IMR-90 (cell line): Measurements from ENCODE around the gene MRPS26. TPM values are rescaled to one million over a fixed set of nuclear protein-coding genes. Genes with fewer than 3 reads are reported as not detected.

ENCODE experiments used
- ATAC-seq: fragments of 200-7000 bp; cut with Tn5 transposase; 2 replicates; pipeline ENCODE4 v1.9.1; 2020; ENCODE audit warnings: low read depth, mild to moderate bottlenecking, moderate library complexity
- BruUV-seq: library from RNA; stranded (reverse); fragments of 400-500 nt; replicated peaks from 2 replicates; lab custom pipeline; 2021; lab: Mats Ljungman, UMichigan
- CTCF ChIA-PET: fragments of 300-600 bp; formaldehyde crosslinking; extraction: SDS; loops from one replicate; lab custom pipeline; 2021; ENCODE audit warnings: antibody characterized with exemption; lab: Yijun Ruan, JAX
- POLR2A ChIA-PET: fragments of 300-600 bp; sonication (Branson Sonifier 250); formaldehyde crosslinking; loops from one replicate; lab custom pipeline; 2022; ENCODE audit warnings: antibody characterized with exemption; ENCODE audit not compliant: unreplicated experiment; lab: Charles Lee
- DNase-seq: peaks from one replicate; pipeline ENCODE4 v3.0.0; 2013
- H2AFZ ChIP-seq: replicated peaks from 2 replicates; pipeline ENCODE3; 2013; ENCODE audit warnings: low read length, mild to moderate bottlenecking; ENCODE audit not compliant: poor library complexity
- H2AK5ac ChIP-seq: 2 replicates; pipeline ENCODE4 v1.6.1; 2013; ENCODE audit warnings: low read depth, low read length, inconsistent platforms
- H2AK9ac ChIP-seq: replicated peaks from 2 replicates; pipeline ENCODE3; 2013; ENCODE audit warnings: mild to moderate bottlenecking, low read depth, low read length, moderate library complexity; ENCODE audit not compliant: poor library complexity
- H2BK120ac ChIP-seq: 2 replicates; pipeline ENCODE4 v1.6.1; 2013; ENCODE audit warnings: low read depth, low read length, inconsistent platforms
- H2BK15ac ChIP-seq: 3 replicates; pipeline ENCODE4 v1.6.1; 2013; ENCODE audit warnings: low read depth, low read length, inconsistent platforms
- H2BK20ac ChIP-seq: 2 replicates; pipeline ENCODE4 v1.6.1; 2013; ENCODE audit warnings: low read depth, mild to moderate bottlenecking, inconsistent platforms, low read length, moderate library complexity
- H2BK5ac ChIP-seq: 2 replicates; pipeline ENCODE4 v1.6.1; 2013; ENCODE audit warnings: mild to moderate bottlenecking, low read depth, low read length, inconsistent platforms; ENCODE audit not compliant: poor library complexity, severe bottlenecking
- H3K14ac ChIP-seq: replicated peaks from 2 replicates; pipeline ENCODE4 v1.6.1; 2013; ENCODE audit warnings: low read depth, low read length, inconsistent platforms
- H3K18ac ChIP-seq: 2 replicates; pipeline ENCODE4 v1.6.1; 2013; ENCODE audit warnings: low read depth, low read length, control low read depth
- H3K23ac ChIP-seq: 2 replicates; pipeline ENCODE4 v1.6.1; 2013; ENCODE audit warnings: low read depth, low read length, inconsistent platforms
- H3K27ac ChIP-seq: 2 replicates; pipeline ENCODE4 v1.5.1; 2013; ENCODE audit warnings: mild to moderate bottlenecking, control low read depth, low read length; ENCODE audit not compliant: insufficient read depth
- H3K27me3 ChIP-seq: 2 replicates; pipeline ENCODE4 v1.6.1; 2013; ENCODE audit warnings: low read length; ENCODE audit not compliant: control insufficient read depth, insufficient read depth
- H3K36me3 ChIP-seq: 2 replicates; pipeline ENCODE4 v1.6.1; 2013; ENCODE audit warnings: low read length, mixed read lengths; ENCODE audit not compliant: control insufficient read depth, insufficient read depth
- H3K4ac ChIP-seq: 2 replicates; pipeline ENCODE4 v1.6.1; 2013; ENCODE audit warnings: low read depth, low read length, inconsistent platforms
- H3K4me1 ChIP-seq: 2 replicates; pipeline ENCODE4 v1.6.1; 2013; ENCODE audit warnings: low read length, mixed read lengths; ENCODE audit not compliant: control insufficient read depth, insufficient read depth
- H3K4me2 ChIP-seq: 2 replicates; pipeline ENCODE4 v1.6.1; 2013; ENCODE audit warnings: low read depth, mild to moderate bottlenecking, control low read depth, low read length, moderate library complexity
- H3K4me3 ChIP-seq: 2 replicates; pipeline ENCODE4 v1.5.1; 2013; ENCODE audit warnings: low read depth, mild to moderate bottlenecking, control low read depth, low read length, moderate library complexity; ENCODE audit not compliant: insufficient read depth
- H3K56ac ChIP-seq: 2 replicates; pipeline ENCODE4 v1.6.1; 2013; ENCODE audit warnings: low read length, inconsistent platforms; ENCODE audit not compliant: insufficient read depth; ENCODE audit errors: extremely low read depth
- H3K79me1 ChIP-seq, 2 experiments: 2 replicates each; pipeline ENCODE4 v1.6.1; 2013; ENCODE audit warnings: low read length in 2 of 2, inconsistent platforms in 1 of 2, low read depth in 1 of 2
- H3K9ac ChIP-seq: 2 replicates; pipeline ENCODE4 v1.6.1; 2013; ENCODE audit warnings: low read depth, low read length, control low read depth
- H3K9me1 ChIP-seq: 2 replicates; pipeline ENCODE4 v1.6.1; 2013; ENCODE audit warnings: low read length, inconsistent platforms; ENCODE audit not compliant: insufficient read depth
- H3K9me3 ChIP-seq: 2 replicates; pipeline ENCODE4 v1.6.1; 2013; ENCODE audit warnings: low read length; ENCODE audit not compliant: control insufficient read depth, insufficient read depth
- H4K20me1 ChIP-seq: 2 replicates; pipeline ENCODE4 v1.6.1; 2013; ENCODE audit warnings: low read length, inconsistent platforms; ENCODE audit not compliant: insufficient read depth
- H4K5ac ChIP-seq: 2 replicates; pipeline ENCODE4 v1.6.1; 2013; ENCODE audit warnings: mild to moderate bottlenecking, low read depth, low read length, control low read depth
- H4K8ac ChIP-seq, 2 experiments: 2 replicates each; pipeline ENCODE4 v1.6.1; 2013; ENCODE audit warnings: low read depth in 2 of 2, low read length in 2 of 2, control low read depth in 1 of 2, inconsistent platforms in 1 of 2
- H4K91ac ChIP-seq: 2 replicates; pipeline ENCODE4 v1.6.1; 2013; ENCODE audit warnings: low read depth, low read length, inconsistent platforms; ENCODE audit not compliant: insufficient read depth
- BHLHE40 ChIP-seq: fragments of 150-350 bp; IDR thresholded peaks from 2 replicates; pipeline ENCODE4 v1.6.1; 2016; ENCODE audit warnings: mild to moderate bottlenecking, low read depth, low read length
- CEBPB ChIP-seq: IDR thresholded peaks from 2 replicates; pipeline ENCODE4 v1.6.1; 2012; ENCODE audit warnings: low read depth, low read length, improper control_type of control experiment
- CHD1 ChIP-seq: IDR thresholded peaks from 2 replicates; pipeline ENCODE4 v1.6.1; 2012; ENCODE audit warnings: low read depth, low read length, improper control_type of control experiment
- FOS ChIP-seq: fragments of 150-350 bp; IDR thresholded peaks from 2 replicates; pipeline ENCODE4 v1.6.1; 2016; ENCODE audit warnings: low read depth, low read length
- MAFK ChIP-seq: IDR thresholded peaks from 2 replicates; pipeline ENCODE4 v1.6.1; 2012; ENCODE audit warnings: low read depth, low read length, improper control_type of control experiment
- MXI1 ChIP-seq: IDR thresholded peaks from 2 replicates; pipeline ENCODE4 v1.6.1; 2012; ENCODE audit warnings: low read depth, mild to moderate bottlenecking, low read length, moderate library complexity, borderline replicate concordance
- NFE2L2 ChIP-seq: fragments of 150-350 bp; IDR thresholded peaks from 2 replicates; pipeline ENCODE4 v1.6.1; 2016; ENCODE audit warnings: low read depth, mild to moderate bottlenecking, low read length
- RCOR1 ChIP-seq: IDR thresholded peaks from 2 replicates; pipeline ENCODE4 v1.6.1; 2012; ENCODE audit warnings: mild to moderate bottlenecking, low read length, improper control_type of control experiment; ENCODE audit not compliant: insufficient replicate concordance
- RFX5 ChIP-seq: IDR thresholded peaks from 2 replicates; pipeline ENCODE4 v1.8.0; 2012; ENCODE audit warnings: low read depth, mild to moderate bottlenecking, low read length, moderate library complexity
- SMC3 ChIP-seq: fragments of 150-350 bp; IDR thresholded peaks from 2 replicates; pipeline ENCODE4 v1.6.1; 2016; ENCODE audit warnings: low read depth, mild to moderate bottlenecking, antibody characterized with exemption, low read length, moderate library complexity
- WGBS, 2 experiments: methylation state at CpG; one replicate each; pipeline versions ENCODE4 v1.1.5 to v1.1.7; 2013; ENCODE audit warnings: missing lambda C conversion rate in 2 of 2; ENCODE audit not compliant: insufficient read length in 1 of 2; ENCODE audit errors: extremely low coverage in 2 of 2; 5-methylcytosine and 5-hydroxymethylcytosine counted together
- dilution Hi-C: fragments of 300-500 bp; cut with HindIII; formaldehyde crosslinking; loops from one replicate; pipeline ENCODE4 v1.14.3; 2018; ENCODE audit warnings: low sequenced_read_pairs; ENCODE audit not compliant: unreplicated experiment
- in situ Hi-C: fragments of 300-500 bp; cut with MboI; formaldehyde crosslinking; loops from 3 replicates; pipeline ENCODE4 v1.14.3; 2019; ENCODE audit warnings: low sequenced_read_pairs, inconsistent platforms, mixed read lengths
- intact Hi-C: fragments of 100-400 bp; cut with micrococcal nuclease; formaldehyde crosslinking; loops from 2 replicates; pipeline ENCODE4 v1.10.0; 2022
- polyA plus RNA-seq, 3 experiments: library from polyadenylated mRNA; depleted of rRNA; stranded (reverse); fragments of >200 nt; gene quantifications; 2 replicates each; pipeline ENCODE4 v1.2.3, GENCODE V29; 2012; ENCODE audit warnings: low replicate concordance in 1 of 3
- total RNA-seq: library from RNA; depleted of rRNA; stranded (reverse); fragments of >200 nt; gene quantifications from 2 replicates; pipeline ENCODE4 v1.2.3, GENCODE V29; 2012
- TF ChIP-seq, protein P1 (sequence below): fragments of 150-350 bp; IDR thresholded peaks from 2 replicates; pipeline ENCODE4 v1.6.1; 2016; ENCODE audit warnings: low read depth, mild to moderate bottlenecking, low read length, moderate library complexity, borderline replicate concordance
- TF ChIP-seq, protein P2 (sequence below): fragments of 150-350 bp; IDR thresholded peaks from 2 replicates; pipeline ENCODE4 v1.6.1; 2017; ENCODE audit warnings: mild to moderate bottlenecking, antibody characterized with exemption, low read length, low read depth
- TF ChIP-seq, protein P3 (sequence below): conservative IDR thresholded peaks from 2 replicates; pipeline ENCODE4 v1.5.1; 2012; ENCODE audit warnings: mild to moderate bottlenecking, low read depth, low read length, improper control_type of control experiment

Gene MRPS26
- total and polyA plus RNA-seq, 2 of the 4 experiments (the other 2 are of a cell fraction): 22.2 to 38.6 TPM

DNA sequence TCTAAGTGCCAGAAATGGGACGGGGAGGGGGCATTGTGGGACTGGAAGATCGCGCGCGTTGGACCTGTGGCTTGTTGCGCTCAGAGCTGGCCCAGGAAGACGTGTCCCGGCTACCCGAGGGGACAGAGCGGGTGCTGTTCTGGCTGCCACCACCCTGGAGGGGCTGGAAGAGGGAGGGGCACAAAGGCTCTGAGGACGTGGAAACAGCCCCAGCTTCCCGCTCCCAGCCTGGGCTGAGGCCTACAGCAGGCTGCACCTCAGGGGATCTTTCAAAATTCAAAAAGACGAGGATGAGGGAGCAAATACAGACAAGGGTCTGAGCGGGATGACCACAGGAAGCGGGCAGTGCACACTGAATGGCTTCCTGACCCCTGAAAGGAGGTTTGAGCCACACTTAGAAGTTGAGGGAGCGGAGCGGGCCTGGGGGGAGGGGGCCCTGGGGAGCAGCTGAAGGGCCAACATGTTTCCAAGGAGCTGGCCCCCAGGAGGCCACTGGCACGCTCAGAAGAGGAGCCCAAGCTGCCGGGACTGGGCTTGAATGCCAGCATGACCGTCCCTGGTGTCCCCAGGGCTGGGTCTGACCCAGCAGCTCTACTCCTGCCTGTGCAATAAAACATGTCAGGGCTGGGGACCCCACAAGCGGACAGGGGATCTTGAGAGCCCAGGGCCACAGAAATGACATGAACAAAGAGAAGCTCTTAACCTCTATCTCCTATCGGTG, 26.8 kb downstream of the MRPS26 start:
- H4K91ac ChIP-seq: no peak overlapping the region
- WGBS, 2 experiments: 84% methylated on average over 5 of the region's 22 CpGs; no CpG with 5 or more reads in 1 of the 2 experiments
- no peaks in the 10 kb centered on the region for H3K9me1 ChIP-seq
- no peaks in the 10 kb centered on the region for H3K36me3 ChIP-seq
- no peak overlapping the region for H3K14ac ChIP-seq
- intact Hi-C loops: no loop called here
- no peak overlapping the region for H3K27ac ChIP-seq
- H3K56ac ChIP-seq: no peak overlapping the region
- ChIA-PET POLR2A (no interaction called here), CTCF (no interaction called here)
- ATAC-seq: no peak
- H2AK9ac ChIP-seq: no peak overlapping the region
- in situ Hi-C loops: no loop called here
- no peak for DNase-seq
- no peaks in the 10 kb centered on the region for H3K9me3 ChIP-seq
- no peaks in the 10 kb centered on the region for H4K20me1 ChIP-seq
- H3K4me1 ChIP-seq: no peaks in the 10 kb centered on the region
- no peak overlapping the region for H3K4ac ChIP-seq
- no peak overlapping the region for H3K4me3 ChIP-seq
- dilution Hi-C loops: no loop called here
- peak overlapping the region; percentile 63 for H2AFZ ChIP-seq
- H3K9ac ChIP-seq: no peak overlapping the region
- H2AK5ac ChIP-seq: no peak overlapping the region; the same call in 1 of the 2 replicates
- no peak for TF ChIP-seq RCOR1
- TF ChIP-seq SMC3: no peak
- no peak for TF ChIP-seq MXI1
- no peak for TF ChIP-seq BHLHE40
- TF ChIP-seq MAFK: no peak
- no peak for TF ChIP-seq RFX5
- TF ChIP-seq, protein P1, sequence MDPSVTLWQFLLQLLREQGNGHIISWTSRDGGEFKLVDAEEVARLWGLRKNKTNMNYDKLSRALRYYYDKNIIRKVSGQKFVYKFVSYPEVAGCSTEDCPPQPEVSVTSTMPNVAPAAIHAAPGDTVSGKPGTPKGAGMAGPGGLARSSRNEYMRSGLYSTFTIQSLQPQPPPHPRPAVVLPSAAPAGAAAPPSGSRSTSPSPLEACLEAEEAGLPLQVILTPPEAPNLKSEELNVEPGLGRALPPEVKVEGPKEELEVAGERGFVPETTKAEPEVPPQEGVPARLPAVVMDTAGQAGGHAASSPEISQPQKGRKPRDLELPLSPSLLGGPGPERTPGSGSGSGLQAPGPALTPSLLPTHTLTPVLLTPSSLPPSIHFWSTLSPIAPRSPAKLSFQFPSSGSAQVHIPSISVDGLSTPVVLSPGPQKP: no peak
- TF ChIP-seq CEBPB: no peak
- TF ChIP-seq, protein P2, sequence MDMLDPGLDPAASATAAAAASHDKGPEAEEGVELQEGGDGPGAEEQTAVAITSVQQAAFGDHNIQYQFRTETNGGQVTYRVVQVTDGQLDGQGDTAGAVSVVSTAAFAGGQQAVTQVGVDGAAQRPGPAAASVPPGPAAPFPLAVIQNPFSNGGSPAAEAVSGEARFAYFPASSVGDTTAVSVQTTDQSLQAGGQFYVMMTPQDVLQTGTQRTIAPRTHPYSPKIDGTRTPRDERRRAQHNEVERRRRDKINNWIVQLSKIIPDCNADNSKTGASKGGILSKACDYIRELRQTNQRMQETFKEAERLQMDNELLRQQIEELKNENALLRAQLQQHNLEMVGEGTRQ: no peak
- no peak for TF ChIP-seq CHD1
- TF ChIP-seq, protein P3, sequence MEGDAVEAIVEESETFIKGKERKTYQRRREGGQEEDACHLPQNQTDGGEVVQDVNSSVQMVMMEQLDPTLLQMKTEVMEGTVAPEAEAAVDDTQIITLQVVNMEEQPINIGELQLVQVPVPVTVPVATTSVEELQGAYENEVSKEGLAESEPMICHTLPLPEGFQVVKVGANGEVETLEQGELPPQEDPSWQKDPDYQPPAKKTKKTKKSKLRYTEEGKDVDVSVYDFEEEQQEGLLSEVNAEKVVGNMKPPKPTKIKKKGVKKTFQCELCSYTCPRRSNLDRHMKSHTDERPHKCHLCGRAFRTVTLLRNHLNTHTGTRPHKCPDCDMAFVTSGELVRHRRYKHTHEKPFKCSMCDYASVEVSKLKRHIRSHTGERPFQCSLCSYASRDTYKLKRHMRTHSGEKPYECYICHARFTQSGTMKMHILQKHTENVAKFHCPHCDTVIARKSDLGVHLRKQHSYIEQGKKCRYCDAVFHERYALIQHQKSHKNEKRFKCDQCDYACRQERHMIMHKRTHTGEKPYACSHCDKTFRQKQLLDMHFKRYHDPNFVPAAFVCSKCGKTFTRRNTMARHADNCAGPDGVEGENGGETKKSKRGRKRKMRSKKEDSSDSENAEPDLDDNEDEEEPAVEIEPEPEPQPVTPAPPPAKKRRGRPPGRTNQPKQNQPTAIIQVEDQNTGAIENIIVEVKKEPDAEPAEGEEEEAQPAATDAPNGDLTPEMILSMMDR: no peak
- TF ChIP-seq FOS: no peak
- TF ChIP-seq NFE2L2: no peak
- H3K79me1 ChIP-seq: no peaks in the 10 kb centered on the region
- no peak overlapping the region for H4K5ac ChIP-seq
- no peak overlapping the region for H3K4me2 ChIP-seq
- no peak overlapping the region for H2BK120ac ChIP-seq
- BruUV-seq: no TSS peak
- H2BK5ac ChIP-seq: no peak overlapping the region
- no peak overlapping the region for H2BK20ac ChIP-seq
- H4K8ac ChIP-seq: no peak overlapping the region
- H3K18ac ChIP-seq: no peak overlapping the region
- H3K27me3 ChIP-seq: peaks cover 34% of the 10 kb centered on the region
- no peak overlapping the region for H3K23ac ChIP-seq
- H2BK15ac ChIP-seq: no peak overlapping the region
